Left ventricle myocardium inferior (tissue), 1 donor: ENCODE measurements around the gene C1orf210. TPM values are rescaled to one million over a fixed set of nuclear protein-coding genes. Genes with fewer than 3 reads are reported as not detected.
A peak's percentile ranks its signal among the peaks of the same experiment; 100 is the strongest.

ENCODE experiments used
- DNase-seq: peaks from one replicate; pipeline ENCODE4 v3.0.0-alpha.2; 2020
- H3K27ac ChIP-seq: fragments of 200-600 bp; replicated peaks from 2 replicates; pipeline ENCODE4 v1.8.0; 2021
- H3K27me3 ChIP-seq: fragments of 200-600 bp; 2 replicates; pipeline ENCODE4 v1.8.0; 2021; ENCODE audit warnings: low read depth
- H3K36me3 ChIP-seq: fragments of 200-600 bp; 2 replicates; pipeline ENCODE4 v1.8.0; 2021
- H3K4me1 ChIP-seq: fragments of 200-600 bp; 2 replicates; pipeline ENCODE4 v1.8.0; 2021
- H3K4me3 ChIP-seq: fragments of 200-600 bp; 2 replicates; pipeline ENCODE4 v1.8.0; 2021; ENCODE audit warnings: mild to moderate bottlenecking, moderate library complexity
- H3K9me3 ChIP-seq: fragments of 200-600 bp; replicated peaks from 2 replicates; pipeline ENCODE4 v1.8.0; 2021
- intact Hi-C: fragments of 100-400 bp; cut with micrococcal nuclease; formaldehyde crosslinking; loops from one replicate; pipeline ENCODE4 v1.11.0; 2022
- total RNA-seq: library from RNA; stranded (reverse); fragmentation: NEBNext Ultra II Directional; extraction: Animal tissue kit (Norgen Biotek cat#: 25700); gene quantifications from one replicate; pipeline ENCODE4 v1.2.1, GENCODE V29; 2021
- TF ChIP-seq, protein P1 (sequence below): fragments of 200-600 bp; IDR thresholded peaks from 2 replicates; pipeline ENCODE4 v1.8.0; 2021; ENCODE audit warnings: antibody characterized with exemption, mild to moderate bottlenecking, borderline replicate concordance
- donor health status: DM: no; HTN: yes; CAD: no; lungs with severe emphysema.

The C1orf210 gene
- total RNA-seq, 1 donor from 2014 or later, result not detected

DNA sequence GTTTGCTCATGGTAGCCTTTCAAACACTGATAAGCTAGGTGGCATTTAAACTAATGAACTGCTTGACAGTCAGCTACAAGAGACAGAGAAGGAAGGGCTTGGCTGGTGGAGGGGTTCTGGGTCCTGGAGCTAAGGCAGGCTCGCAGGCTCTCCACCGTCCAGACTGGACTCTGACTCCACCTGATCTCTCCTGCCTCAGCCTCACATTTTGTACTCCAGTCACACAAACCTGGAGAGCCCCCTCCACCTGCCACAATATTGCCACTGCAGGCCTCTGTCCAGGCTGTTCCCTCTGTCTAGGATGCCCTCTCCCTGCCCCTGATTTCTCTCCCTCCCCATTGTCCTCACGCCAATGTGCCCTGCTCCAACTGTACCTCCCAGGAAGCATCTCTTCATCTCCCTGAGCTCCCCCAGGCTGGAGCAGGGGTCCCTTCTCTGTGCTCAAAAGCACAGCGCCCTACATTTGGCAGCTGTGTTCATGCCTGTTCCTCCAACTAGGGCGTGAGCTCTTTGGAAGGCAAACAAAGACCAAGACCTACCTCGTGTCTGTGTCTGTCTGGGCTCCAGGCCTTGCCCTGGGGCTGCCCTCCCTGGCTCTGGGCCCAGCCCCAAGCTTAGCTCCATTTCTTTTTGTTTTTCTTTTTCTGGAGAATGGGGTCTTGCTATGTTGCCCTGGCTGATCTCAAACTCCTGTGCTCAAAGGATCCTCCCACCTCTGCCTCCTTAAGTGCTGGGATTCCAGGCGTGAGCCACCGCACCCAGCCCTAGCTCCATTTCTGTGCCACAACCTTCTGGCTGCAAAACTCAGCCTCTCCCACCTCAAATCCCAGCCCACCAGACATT, 18.3 kb upstream of the C1orf210 start:
- Histone ChIP-seq H3K9me3 (no peaks in the 10 kb centered on the region), H3K27me3 (no peaks in the 10 kb centered on the region), H3K27ac (peak overlapping the region; percentile 85), H3K36me3 (peaks cover 11% of the 10 kb centered on the region), H3K4me3 (peak overlapping the region; percentile 65), H3K4me1 (peaks cover 65% of the 10 kb centered on the region)
- TF ChIP-seq, protein P1, sequence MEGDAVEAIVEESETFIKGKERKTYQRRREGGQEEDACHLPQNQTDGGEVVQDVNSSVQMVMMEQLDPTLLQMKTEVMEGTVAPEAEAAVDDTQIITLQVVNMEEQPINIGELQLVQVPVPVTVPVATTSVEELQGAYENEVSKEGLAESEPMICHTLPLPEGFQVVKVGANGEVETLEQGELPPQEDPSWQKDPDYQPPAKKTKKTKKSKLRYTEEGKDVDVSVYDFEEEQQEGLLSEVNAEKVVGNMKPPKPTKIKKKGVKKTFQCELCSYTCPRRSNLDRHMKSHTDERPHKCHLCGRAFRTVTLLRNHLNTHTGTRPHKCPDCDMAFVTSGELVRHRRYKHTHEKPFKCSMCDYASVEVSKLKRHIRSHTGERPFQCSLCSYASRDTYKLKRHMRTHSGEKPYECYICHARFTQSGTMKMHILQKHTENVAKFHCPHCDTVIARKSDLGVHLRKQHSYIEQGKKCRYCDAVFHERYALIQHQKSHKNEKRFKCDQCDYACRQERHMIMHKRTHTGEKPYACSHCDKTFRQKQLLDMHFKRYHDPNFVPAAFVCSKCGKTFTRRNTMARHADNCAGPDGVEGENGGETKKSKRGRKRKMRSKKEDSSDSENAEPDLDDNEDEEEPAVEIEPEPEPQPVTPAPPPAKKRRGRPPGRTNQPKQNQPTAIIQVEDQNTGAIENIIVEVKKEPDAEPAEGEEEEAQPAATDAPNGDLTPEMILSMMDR, result no peak
- no peak for DNase-seq
- intact Hi-C loops, result no loop called here

- H3K27ac ChIP-seq, result peak overlapping the region; percentile 85
- TF ChIP-seq, protein P1, result no peak
- peaks cover 11% of the 10 kb centered on the region for H3K36me3 ChIP-seq
- H3K4me1 ChIP-seq, result peaks cover 65% of the 10 kb centered on the region
- H3K27me3 ChIP-seq, result no peaks in the 10 kb centered on the region
- H3K4me3 ChIP-seq, result peak overlapping the region; percentile 65
- intact Hi-C loops, result no loop called here
- DNase-seq, result no peak
- no peaks in the 10 kb centered on the region for H3K9me3 ChIP-seq
These were observed 17.5 kb upstream of the C1orf210 start for GRCh38 chr1:43302721-43303470.

DNA sequence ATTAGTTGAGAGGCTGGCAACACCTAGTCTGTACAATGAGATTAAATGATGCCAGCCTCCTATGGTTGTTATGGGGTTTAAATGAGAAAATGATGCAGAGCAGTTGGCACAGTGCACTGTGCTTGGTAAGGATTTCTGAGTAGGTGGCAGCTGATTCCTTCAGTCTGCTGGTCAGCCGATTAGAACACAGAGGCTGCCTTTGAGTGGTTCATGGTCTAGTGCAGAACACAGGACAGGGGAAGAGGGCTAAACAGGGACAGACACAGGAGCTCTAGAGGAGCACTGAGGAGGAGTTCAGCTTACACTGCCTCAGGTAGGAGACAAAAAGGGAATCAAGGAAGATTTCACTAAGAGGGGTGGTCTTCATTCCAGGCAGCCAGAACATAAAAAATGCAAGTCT, 16.8 kb upstream of the C1orf210 start:
- intact Hi-C loops, result no loop called here
- Histone ChIP-seq H3K9me3 (no peaks in the 10 kb centered on the region), H3K36me3 (peaks cover 5% of the 10 kb centered on the region), H3K4me1 (peaks cover 69% of the 10 kb centered on the region), H3K27ac (peak overlapping the region; percentile 85), H3K27me3 (no peaks in the 10 kb centered on the region), H3K4me3 (peak overlapping the region; percentile 65)
- no peak for DNase-seq
- TF ChIP-seq, protein P1, result no peak

- Histone ChIP-seq H3K9me3 (no peaks in the 10 kb centered on the region), H3K27me3 (no peaks in the 10 kb centered on the region), H3K27ac (peak within 1 kb of the TSS; percentile 85), H3K36me3 (no peaks in the 10 kb centered on the region), H3K4me1 (peaks cover 71% of the 10 kb centered on the region), H3K4me3 (peak within 1 kb of the TSS; percentile 65)
- intact Hi-C loops, result no loop called here
- peak; percentile 40 for DNase-seq
- TF ChIP-seq, protein P1, result no peak
These were observed 15.2 kb upstream of the C1orf210 start, which contains the start of gene TIE1 for GRCh38 chr1:43300378-43301094. Gene TIE1, plus strand, starts transcription at chr1:43300982. Its CDS starts 90 bp downstream, at chr1:43301072.

DNA sequence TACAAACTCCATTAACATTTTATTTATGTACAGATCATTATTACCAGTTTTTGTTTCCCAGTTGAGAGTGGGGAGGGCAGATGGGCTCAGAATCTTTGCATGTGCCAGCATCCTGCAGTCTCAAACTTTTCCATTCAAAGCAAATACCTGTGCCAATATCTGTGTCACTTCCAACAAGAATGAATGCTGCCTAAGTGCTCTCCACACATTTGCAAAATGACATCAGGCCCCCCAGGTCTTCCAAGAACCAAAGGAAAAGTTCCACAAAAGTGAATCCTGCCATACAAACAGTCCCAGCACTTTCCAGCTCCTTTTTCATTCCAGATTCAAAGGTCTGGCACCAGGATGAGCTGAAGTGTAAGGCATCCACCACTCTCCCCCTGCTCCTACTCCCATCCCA, 13.7 kb upstream of the C1orf210 start:
- no peaks in the 10 kb centered on the region for H3K9me3 ChIP-seq
- intact Hi-C loops, result no loop called here
- H3K36me3 ChIP-seq, result no peaks in the 10 kb centered on the region
- no peak overlapping the region for H3K4me3 ChIP-seq
- peaks cover 71% of the 10 kb centered on the region for H3K4me1 ChIP-seq
- TF ChIP-seq, protein P1, result no peak
- H3K27me3 ChIP-seq, result no peaks in the 10 kb centered on the region
- no peak for DNase-seq
- peak overlapping the region; percentile 85 for H3K27ac ChIP-seq
